GM21717 (cell line): ENCODE results near the gene PACSIN3.

Experiments
- ATAC-seq: cut with Tn5 transposase; IDR thresholded peaks from one replicate; pipeline ENCODE4 v1.9.1; 2021; ENCODE audit warnings: mild to moderate bottlenecking, moderate library complexity; ENCODE audit not compliant: unreplicated experiment

The PACSIN3 gene

DNA sequence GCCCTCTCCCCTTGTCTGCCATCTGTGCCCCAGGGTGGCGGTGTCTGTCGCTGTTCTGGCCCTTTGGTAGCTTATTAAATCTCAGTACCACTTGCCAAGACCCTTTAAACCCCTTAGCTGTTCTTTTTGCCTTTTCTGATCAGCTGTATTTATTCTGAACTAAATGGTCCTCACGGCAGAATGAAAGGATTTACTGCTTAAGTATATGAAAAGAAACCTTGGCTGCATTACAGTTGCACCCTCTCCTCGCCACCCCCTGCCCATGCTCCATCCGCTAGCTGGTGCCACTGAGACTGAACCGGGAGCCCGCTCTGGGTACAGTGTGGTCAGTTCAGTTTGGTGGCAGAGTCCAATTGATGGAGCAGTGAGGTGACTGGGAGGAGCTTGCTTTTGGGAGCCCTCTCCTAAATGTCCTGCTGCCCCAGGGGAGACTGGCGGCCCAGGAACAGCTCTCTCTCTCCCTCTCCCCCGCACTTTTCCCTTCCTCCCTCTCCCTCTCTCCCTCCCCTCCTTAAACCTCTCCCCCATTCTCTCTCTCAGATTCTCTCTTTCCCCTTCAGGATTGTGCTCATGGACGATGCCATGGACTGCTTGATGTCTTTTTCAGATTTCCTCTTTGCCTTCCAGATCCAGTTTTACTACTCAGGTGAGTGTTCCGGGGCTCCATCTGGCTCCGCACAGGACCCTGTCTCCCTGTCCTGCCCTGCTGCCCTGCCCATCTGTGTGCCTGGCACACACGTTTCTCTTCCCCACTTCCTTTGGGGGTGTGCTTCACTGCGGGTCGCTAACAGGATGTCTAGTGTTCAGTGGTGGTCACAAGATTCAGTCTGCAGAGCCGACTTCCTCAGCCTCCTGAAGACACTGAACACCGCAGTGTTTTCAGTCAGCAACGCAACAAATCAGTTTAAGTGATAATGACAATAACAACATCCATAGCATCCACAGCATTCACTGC lies 31.3 kb downstream of the PACSIN3 start:
- no peak for ATAC-seq

DNA sequence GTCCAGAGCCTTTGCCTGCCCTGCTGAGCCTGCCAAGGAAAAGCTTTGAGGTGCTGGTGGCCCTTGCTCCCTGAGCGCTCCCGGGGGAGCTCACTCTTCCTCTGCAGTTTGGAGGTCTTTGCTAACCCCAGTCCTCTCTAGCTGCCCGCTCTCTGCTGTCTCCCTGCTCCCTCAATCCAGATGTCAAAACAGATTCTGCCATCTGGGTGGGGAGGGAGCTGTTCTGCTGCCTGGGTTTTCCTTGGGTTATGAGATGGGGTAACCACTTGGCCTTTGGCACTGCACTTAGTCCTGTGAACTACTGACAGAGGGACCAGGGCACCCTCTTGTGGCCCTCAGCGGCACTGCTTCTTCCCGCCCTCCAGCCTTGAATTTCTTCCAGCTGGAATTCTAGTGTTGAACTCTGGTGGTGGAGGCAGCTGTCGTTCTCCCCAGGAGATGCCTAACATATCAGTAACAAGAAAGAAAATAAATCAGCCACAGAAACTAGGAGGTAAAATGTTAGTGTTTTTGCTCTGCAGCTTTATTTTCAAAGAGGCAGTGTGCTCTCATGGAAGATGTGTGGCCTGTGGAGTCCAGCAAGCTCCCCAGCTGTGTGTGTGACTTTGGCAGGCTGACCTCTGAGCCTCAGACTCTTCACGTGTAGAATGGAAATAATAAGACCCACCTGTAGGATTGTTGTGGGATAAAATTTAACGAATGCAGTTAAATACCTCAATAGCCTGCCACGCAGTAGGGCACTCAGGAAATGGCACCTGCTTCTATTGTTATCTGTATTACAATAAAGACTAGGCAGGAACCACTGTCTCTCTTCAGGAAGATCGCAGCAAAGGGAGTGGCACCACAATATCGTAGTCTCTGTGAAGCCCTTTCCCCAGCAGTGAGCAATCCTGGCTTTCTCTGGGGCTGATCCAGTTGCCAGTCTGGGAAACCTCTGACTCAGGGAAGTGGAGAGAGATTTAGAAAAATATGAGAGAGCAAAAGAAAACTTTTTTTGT lies 33.0 kb downstream of the PACSIN3 start:
- no peak for ATAC-seq

DNA sequence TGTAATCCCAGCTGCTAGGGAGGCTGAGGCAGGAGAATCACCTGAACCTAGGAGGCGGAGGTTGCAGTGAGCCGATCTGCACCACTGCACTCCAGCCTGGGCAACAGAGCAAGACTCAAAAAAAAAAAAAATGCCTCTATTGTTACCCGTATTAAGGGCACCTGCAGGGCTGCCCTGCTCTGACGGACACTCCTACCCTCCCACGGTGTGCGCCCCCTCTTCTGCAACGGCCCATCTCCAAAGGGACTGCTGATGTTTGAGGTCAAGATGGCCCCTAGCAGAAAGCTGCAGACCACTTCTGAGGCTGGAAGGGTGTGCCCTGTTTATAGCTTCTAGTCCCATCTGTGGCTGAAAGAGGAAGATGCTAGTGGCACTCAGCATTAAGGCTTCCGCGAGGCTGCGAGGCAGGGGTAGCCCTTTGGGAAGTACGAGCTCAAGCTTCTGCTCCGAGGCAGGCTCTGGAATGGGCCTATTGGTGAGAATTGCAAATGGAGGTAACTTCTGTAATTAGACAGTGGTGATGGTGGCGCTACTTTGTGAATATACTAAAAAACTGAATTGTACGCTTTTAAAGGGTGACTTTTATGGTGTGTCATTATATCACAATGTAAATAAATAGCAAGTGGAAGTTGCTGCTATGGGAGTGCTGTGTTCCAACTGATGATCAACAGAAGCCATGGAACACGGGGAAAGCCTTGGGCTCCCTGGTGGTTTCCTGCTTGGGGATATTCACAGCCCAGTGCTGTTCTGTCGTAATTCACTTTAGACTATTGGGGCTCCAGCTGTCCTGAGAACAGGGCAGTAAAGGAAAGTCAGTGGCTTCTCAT lies 33.9 kb downstream of the PACSIN3 start:
- ATAC-seq, result no peak

DNA sequence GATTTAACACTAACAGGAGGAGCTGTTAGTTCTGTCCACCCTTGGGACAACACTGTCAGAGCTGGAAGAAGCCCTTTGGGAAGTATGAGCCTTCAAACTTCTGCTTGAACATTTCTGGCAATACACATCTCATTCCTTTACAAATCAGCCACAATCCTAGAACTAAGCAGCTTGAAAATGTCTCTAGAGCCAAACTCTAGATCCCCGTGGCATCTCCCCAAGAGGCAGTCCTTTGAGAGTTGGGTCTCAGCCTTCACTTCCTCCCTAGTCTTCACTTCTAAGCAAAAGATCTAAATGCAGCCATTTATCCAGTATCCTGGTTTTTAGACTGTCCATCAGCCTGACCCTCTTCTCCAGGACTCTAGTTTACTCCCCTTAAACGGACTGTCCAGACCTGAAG lies 36.5 kb downstream of the PACSIN3 start:
- no peak for ATAC-seq

DNA sequence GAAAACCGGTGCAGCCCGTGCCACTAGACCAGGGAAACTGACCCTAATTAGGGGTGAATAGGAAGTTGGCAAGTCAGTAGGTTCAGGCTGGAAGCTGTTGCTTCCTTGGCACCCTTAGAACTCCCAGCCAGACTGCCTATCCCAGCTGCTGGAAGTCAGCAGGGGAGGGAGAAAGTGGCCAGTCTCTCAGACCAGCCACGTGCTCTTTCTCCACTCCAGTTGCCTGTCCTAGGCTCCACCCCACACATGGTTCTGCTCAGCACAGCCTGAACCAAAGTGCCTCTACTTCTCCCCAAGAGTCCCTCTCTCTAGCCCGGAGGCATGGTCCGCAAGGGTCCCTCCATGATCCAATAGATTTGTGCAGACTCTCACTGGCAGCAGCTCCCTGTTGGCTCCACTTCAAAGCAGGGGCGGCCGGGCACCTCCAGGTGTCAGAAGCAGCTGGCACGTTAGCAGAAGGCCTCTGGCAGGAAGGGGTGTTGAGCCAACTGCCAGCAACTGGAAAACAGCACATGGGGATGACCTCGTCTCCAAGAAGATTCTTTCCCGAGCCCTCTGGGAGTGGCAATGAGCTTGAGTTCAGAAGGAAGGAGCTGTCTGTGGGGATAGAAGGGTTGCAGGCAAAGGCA lies 37.2 kb downstream of the PACSIN3 start:
- ATAC-seq, result no peak

DNA sequence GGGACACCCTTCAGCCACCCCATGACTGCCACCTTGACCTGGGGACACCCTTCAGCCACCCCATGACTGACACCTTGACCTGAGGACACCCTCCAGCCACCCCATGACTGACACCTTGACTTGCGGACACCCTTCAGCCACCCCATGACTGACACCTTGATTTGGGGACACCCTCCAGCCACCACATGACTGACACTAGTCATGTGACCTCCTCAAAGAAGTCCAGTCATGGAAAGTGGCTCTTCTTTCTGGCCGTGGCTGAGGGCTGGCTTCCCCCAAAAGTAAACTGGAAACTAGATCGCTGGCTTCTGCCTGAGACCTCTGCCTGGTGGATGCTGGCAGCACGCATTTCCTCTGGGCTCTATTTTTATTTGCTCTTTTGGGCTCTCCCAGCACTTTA lies 38.0 kb downstream of the PACSIN3 start:
- no peak for ATAC-seq

DNA sequence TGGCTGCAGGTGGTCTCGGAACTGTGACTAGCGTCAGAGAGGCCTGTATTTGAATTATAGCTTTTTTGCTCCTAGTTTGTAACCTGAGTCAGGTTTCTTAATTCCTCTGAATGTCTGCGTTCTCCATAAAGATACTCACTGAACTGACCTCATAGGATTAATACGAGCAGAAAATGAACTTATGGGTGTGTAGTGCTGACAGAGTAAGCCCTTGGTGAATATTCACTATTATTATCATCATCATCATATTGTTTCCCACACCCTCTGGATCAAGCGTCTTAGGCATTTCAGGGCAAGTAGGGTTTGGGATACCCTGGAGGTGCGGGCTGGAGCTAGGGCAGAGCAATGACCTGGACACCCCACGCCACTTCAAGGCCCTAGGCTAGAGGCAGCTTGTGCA lies 38.6 kb downstream of the PACSIN3 start:
- no peak for ATAC-seq

DNA sequence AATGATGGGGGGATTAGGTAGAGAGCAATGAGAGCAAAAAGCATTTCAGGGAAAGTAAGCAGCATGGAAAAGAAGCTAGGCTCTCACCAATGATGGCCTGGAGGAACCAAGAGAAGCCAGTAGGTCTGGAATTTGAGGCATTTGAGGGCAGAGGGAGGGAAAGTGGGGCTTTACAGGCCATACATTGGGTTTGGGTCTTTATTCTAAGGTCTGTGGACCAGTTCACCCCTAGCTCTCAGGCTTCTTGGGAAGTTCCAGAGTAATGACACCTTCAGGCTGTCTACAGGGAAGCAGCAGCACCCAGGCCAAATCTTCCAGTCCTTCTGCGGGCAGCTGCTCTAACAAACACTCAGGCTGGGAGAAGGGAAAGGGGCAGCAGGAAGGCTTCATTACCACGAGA lies 39.0 kb downstream of the PACSIN3 start:
- ATAC-seq, result no peak

DNA sequence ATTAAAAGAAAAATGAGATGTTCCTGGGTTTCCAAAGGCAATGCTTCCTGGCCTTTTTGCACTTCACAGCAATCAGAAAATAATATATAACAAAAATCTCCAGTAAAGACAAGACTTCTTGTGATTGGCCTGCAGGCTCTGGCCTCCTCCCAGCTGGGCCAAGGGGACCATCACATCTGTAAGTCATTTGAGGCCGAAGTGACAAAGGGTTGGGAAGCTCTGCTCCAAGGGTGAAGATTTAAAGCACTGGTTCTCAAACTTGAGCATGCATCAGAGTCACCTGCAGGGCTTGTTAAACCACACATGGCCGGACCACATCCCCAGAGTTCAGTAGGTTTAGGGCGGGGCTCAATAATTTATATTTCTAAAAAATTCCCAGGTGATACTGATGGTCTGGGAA lies 41.7 kb downstream of the PACSIN3 start:
- ATAC-seq, result no peak

DNA sequence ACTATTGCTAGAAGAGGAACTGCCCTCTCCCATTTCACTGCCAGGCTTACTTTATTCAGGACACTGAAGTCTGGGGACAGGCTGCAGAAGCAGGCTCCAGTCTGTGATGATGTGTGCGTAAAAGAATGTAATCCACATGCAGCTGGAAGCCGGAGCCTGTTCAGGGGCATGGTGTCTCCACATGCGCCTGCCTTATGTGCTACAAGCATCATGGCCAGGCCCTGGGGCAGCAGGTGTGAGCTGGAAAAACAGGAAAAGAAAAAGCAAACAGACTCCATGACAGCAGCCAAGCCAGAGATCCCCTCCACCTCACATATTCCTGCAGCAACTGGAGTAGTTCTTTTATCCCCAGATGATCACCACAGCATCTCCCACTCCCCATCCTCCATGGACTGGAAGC lies 42.9 kb downstream of the PACSIN3 start:
- no peak for ATAC-seq

DNA sequence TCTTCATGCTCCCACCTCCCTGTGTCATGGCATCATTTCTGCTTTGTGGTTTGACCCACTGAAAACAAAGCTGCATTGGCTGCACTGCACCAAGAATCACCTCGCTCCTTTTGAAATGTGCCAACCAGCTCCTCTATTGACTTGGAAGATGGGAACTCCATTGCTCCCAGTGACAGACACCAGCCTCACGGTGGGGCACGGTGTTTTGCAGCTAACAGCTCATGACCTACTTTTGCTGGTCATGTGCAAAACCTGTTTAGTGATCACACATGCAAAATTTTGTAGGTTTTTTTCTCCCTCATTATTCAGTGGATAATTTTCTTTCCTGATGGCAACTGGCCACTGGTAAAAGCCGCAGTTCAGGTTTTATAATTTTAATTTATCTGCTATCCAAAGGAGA lies 46.4 kb downstream of the PACSIN3 start:
- no peak for ATAC-seq

DNA sequence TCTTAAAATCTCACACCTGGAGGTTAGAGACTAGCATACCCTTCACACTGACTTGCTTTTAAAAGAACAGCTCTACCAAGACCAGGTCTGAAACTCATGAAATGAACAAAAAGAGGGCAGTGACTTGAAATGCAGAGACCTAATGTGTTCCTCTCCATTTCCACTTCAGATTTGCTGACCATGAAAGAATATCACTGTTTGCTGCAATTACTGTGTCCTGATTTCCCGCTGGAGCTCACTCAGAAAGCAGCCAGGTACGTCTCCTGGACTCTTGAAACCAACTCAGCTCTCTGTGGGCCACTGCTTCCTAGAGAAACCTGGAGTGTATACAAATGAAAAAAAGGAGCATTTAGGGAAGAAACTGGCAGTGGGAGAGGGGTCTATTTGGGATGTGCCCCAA lies 48.8 kb downstream of the PACSIN3 start:
- no peak for ATAC-seq

DNA sequence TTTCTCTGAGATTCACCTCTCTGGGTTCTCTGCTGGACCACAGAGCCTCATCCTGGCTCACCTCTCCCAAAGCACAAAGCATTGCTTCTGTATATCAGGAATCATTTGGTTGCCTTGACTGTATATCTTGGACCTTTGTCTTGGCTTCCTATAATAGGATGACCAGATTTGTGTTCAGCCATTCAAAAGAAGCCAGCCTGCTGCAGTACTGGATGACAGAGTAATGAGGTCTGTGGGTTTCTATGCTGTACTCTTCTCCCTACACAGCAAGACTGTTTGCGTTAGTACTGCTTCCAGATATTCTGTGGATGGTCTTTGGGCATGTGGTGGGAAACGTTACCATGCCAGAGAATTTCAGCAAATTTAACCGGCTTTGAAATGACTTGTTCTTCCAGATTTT lies 49.3 kb downstream of the PACSIN3 start:
- ATAC-seq, result no peak

DNA sequence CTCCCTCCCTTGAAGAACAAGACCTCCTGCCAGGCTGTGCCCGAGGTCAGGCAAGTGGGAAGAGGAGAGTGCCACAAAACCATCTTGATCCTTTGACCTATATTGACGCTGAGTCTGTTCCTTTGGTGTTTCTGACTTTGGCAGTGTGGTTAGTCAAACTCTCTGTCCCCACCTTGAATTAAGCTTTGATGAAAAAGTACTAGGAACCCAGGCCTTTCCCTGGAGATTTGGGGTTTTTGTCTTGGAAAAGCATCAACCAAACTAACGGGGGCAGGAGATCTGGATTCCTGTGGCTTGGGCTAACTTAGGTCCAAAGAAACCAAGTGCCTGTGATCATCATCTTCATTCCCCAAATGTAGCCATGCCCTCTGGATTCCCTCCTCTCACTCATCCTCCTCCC lies 49.9 kb downstream of the PACSIN3 start:
- ATAC-seq, result no peak

DNA sequence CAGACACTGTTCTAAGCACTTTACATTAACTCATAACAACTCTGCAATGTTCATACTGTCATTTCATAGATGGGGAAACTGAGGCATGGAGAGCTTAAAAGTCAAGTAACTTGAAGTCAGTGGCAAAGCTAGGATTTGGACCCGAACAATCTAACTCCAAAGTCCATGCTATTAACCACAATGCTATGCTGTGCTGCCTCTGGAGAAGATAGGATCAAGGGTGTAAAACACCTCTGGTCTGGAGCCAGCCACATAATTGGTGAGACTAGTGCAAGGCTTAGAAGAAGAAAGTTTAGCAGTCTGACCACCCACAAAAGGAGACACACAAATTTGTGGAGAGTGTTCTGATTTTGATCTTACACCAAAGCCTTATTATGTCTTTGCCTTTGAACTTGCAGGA lies 53.3 kb downstream of the PACSIN3 start:
- no peak for ATAC-seq

DNA sequence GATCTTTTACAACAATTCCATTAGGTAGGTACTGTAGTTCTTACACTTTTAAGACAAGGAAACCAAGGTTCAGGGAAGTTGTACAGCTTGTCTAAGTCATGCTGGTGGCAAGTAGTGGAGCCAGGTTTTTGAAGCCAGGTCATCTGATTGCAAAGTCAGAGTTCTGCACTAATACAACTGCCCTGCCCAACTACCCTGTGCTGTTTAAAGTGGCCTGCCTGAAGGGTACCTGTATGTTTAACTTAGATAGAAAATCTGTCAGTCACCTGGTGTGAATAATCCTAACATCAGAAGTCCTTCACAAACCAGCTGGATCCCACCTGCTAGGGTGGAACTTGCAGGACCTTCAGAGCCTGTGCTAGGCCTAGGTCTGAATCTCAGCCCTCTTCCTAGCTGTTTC lies 53.7 kb downstream of the PACSIN3 start:
- ATAC-seq, result no peak

DNA sequence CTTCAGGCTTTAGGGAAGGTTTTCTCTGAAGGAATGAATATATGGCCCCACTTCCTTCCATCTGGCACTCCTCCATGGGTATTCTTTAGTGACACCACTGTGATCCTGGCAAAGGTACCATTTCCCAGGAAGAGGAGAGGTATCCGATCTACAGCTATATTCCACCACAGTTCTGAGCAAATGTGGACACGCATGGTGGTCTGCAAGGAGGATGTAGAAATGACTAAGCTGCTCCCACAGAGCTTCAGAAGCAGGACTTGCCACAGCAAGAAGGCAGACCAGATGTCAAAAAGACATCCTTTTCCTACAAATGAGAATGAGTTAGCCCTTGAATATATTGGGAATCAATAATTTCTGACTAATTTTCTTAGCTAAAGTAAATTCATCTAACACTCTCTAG lies 55.1 kb downstream of the PACSIN3 start:
- ATAC-seq, result no peak

DNA sequence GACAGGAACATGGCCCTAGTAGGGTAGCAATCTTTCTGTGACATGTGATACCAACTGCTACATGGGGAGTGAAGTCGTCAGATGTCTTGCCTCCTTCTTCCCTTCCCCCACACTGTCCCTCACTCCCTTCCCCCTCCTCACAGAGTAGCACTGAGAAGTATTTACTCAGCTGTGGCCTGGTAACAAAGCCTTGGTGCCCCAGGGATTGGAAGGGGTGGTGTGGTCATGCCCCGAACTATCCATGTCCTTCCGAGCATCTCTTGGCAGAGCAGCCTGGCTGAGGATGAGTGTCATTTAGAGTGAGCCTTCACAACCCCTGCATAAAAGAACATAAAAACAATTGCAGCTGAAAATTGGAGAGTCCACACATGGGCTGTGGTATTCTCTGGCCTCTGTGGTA lies 55.7 kb downstream of the PACSIN3 start:
- no peak for ATAC-seq
